GM21367 (cell line): Measurements from ENCODE around the gene GJA10.

Source experiments
- ATAC-seq: cut with Tn5 transposase; IDR thresholded peaks from one replicate; pipeline ENCODE4 v1.9.1; 2021; ENCODE audit not compliant: unreplicated experiment

The GJA10 gene

DNA sequence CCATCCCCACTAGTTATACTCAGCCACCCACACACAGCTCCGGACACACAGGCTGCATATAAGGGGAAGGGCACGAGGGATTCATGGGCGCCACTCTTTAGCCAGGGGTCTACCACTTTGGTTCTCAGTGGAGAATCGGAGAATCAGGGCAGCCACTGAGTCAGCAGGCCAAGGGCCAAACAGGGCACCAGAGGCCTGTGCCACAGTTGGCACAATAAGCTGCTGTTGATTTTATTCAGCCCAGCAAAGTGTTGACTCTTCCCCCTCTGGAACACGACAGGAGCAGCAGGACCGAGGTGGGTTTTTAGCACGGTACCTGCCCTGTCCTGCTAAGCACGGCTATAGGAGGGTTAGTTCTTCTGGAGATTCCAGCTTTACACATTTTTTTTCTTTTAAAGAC lies 48.3 kb downstream of the GJA10 start:
- ATAC-seq = no peak

DNA sequence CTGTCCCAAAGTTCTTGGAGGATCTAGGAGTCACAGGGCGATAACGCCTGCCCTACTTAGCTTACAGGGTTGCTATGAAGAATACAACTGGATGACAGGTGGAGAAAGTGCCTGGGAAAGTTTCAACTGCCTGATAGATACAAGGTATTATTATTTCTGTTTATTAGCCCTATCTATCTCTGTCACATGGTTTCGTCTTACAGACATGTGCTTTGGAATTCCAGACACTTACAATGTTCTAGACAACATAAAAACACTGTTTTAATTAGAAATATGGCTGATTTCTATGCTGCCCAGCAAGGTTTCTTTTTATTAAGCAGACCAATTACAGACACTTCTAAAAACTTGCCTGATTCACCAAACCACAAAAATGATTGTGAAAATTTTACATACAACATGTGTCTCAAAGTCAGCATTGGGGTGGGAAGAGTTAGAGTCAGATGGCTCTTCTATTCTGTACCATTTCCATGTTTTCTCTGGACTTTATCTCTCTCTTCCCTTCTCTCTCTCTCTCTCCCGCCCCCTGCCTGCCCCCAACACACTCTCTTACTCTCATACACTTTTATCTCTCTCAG lies 50.0 kb downstream of the GJA10 start:
- no peak for ATAC-seq

DNA sequence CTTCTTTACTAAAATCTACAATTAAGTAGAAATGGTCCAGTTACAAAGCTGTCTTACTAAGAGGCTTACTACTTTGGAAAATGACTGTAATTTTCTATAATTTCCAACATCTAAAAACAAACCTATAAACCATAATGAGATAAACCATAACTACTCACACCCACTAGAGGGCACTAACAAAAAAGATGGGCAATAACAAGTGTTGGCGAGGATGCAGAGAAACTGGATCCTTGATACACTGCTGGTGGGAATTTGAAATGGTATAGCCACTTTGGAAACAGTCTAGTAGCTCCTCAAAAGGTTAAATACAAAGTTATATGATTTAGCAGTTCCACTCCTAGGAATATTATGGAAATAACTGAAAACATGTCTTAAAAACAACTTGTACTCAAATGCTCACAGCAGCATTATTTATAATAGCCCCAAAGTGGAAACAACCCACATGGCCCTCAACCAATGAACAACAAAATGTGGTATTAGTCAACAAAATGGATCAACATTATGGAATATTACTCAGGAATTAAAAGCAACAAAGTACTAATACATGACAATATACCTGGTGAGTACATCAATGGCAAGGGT lies 50.6 kb downstream of the GJA10 start:
- ATAC-seq = no peak
